Esophagus squamous epithelium (tissue), 5 donors: Measurements from ENCODE around the gene FNDC3B. TPM values are rescaled to one million over a fixed set of nuclear protein-coding genes. Genes with fewer than 3 reads are reported as not detected.

ENCODE experiments used
- DNase-seq: peaks from one replicate; lab custom pipeline; 2025; lab: John Stamatoyannopoulos, UW
- H3K27ac ChIP-seq, 4 donors: fragments of 200-600 bp; sonication (generic); one replicate each; pipeline ENCODE4 v1.5.1; 2016 to 2019; ENCODE audit warnings: mild to moderate bottlenecking in 1 of 4
- H3K27me3 ChIP-seq, 4 donors: fragments of 200-600 bp; sonication (generic); 1 replicate in 3 of 4; 2 replicates in 1 of 4; pipeline versions ENCODE4 v1.5.1 to v1.6.0; 2017 to 2021; ENCODE audit warnings: antibody characterized with exemption in 1 of 4
- H3K36me3 ChIP-seq, 3 donors: fragments of 200-600 bp; sonication (generic); one replicate each; pipeline ENCODE4 v1.5.1; 2016 to 2019
- H3K4me1 ChIP-seq, 3 donors: fragments of 200-600 bp; sonication (generic); one replicate each; pipeline ENCODE4 v1.5.1; 2017 to 2019
- H3K4me3 ChIP-seq, 4 donors: fragments of 200-600 bp; sonication (generic); 1 replicate in 3 of 4; 2 replicates in 1 of 4; pipeline ENCODE4 v1.5.1; 2016 to 2019; ENCODE audit warnings: mild to moderate bottlenecking in 2 of 4, moderate library complexity in 1 of 4
- H3K9me3 ChIP-seq, 3 donors: fragments of 200-600 bp; sonication (generic); one replicate each; pipeline ENCODE4 v1.5.1; 2016 to 2019
- POLR2A ChIP-seq, 4 donors: fragments of 450-650 bp; IDR thresholded peaks; one replicate each; pipeline ENCODE4 v1.6.1; 2017; ENCODE audit warnings: antibody characterized with exemption in 4 of 4, mild to moderate bottlenecking in 4 of 4, moderate library complexity in 3 of 4
- WGBS, 2 donors: methylation state at CpG; one replicate each; pipeline ENCODE4 v1.1.5; 2018; 5-methylcytosine and 5-hydroxymethylcytosine counted together
- intact Hi-C: fragments of 100-400 bp; cut with DNase I; formaldehyde crosslinking; loops from one replicate; pipeline ENCODE4 v1.15.0; 2022
- total RNA-seq, 4 donors: library from RNA; depleted of rRNA; stranded (reverse); fragments of >200 nt; gene quantifications; one replicate each; pipeline ENCODE4 v1.1.0, GENCODE V29; 2016
- TF ChIP-seq, protein P1 (sequence below), 6 experiments: fragments of 450-650 bp in 4 of 6; fragments of 200-600 bp in 2 of 6; sonication (generic) in 2 of 6; IDR thresholded peaks; one replicate each; pipeline ENCODE4 v1.5.1; 2016 to 2019; ENCODE audit warnings: antibody characterized with exemption in 6 of 6, mild to moderate bottlenecking in 4 of 6, moderate library complexity in 4 of 6
- donor health status: DM: yes; HTN: yes; CAD: no.

FNDC3B gene
- total RNA-seq, 4 donors from 2014 or later: 7.7 to 44.3 (median 20.4) TPM

DNA sequence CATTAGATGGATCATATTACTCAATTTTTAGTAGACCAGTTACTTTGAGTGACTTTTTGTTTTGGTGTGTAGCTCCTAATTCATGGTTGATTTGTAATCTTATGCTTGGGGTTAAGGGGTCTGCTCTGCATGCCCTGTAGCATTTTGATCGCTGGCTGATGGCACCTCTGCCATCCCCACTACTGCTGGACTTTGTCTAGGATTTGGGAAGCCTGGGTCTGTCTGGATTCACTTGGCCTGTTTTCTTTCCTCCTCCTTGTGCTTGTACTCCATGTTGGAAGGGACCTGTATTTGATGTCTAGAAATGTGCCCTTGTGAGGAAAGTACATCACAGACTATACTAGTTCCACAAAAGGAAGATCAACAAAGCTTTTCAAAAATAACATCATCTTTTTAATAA, 154.1 kb downstream of the FNDC3B start:
- no peak overlapping the region for H3K27ac ChIP-seq
- intact Hi-C loops: no loop called here
- 89 to 100% methylated on average over 1 of the region's 1 CpG for WGBS, 2 donors

GRCh38 chr3:172194702-172195406, 155.5 kb downstream of the FNDC3B start:
- H3K27ac ChIP-seq: no peak overlapping the region
- H3K27me3 ChIP-seq: no peaks in the 10 kb centered on the region
- H3K4me3 ChIP-seq: no peak overlapping the region
- TF ChIP-seq POLR2A (IDR thresholded peaks at IDR 0.05): no peak
- TF ChIP-seq, protein P1, sequence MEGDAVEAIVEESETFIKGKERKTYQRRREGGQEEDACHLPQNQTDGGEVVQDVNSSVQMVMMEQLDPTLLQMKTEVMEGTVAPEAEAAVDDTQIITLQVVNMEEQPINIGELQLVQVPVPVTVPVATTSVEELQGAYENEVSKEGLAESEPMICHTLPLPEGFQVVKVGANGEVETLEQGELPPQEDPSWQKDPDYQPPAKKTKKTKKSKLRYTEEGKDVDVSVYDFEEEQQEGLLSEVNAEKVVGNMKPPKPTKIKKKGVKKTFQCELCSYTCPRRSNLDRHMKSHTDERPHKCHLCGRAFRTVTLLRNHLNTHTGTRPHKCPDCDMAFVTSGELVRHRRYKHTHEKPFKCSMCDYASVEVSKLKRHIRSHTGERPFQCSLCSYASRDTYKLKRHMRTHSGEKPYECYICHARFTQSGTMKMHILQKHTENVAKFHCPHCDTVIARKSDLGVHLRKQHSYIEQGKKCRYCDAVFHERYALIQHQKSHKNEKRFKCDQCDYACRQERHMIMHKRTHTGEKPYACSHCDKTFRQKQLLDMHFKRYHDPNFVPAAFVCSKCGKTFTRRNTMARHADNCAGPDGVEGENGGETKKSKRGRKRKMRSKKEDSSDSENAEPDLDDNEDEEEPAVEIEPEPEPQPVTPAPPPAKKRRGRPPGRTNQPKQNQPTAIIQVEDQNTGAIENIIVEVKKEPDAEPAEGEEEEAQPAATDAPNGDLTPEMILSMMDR (IDR thresholded peaks at IDR 0.05): no peak
- intact Hi-C loops: no loop called here
- H3K36me3 ChIP-seq: no peaks in the 10 kb centered on the region
- no peak for DNase-seq
- 62 to 67% methylated on average over 4 of the region's 4 CpGs for WGBS, 2 donors
- H3K9me3 ChIP-seq: no peaks in the 10 kb centered on the region
- H3K4me1 ChIP-seq: peaks cover 0 to 12% (median 0%) of the 10 kb centered on the region in 3 donors

More for the DNA sequence above, 154.1 kb downstream of the FNDC3B start:
- Histone ChIP-seq H3K9me3 (no peaks in the 10 kb centered on the region), H3K27me3 (no peaks in the 10 kb centered on the region), H3K4me1 (peaks cover 0 to 12% (median 0%) of the 10 kb centered on the region in 3 donors), H3K4me3 (no peak overlapping the region), H3K36me3 (no peaks in the 10 kb centered on the region)
- TF ChIP-seq POLR2A (IDR thresholded peaks at IDR 0.05): no peak
- TF ChIP-seq, protein P1 (IDR thresholded peaks at IDR 0.05): no peak
- no peak for DNase-seq

DNA sequence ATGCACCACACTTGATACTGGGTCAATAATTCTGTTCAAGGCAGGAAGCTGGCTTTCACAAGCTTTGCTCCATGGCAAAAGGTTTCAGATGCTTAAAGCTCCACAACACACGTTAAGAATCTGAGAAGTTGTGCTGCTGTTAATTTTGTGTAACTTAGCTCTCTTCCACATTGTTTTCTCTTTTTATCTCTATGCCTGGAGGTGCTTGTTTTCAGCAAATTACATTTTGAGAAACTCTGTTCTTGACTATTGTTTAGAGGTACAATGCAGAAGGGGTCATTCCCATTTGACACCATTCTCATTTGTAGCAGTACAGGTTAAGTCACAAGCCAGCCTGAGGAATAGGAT, 156.0 kb downstream of the FNDC3B start:
- H3K27ac ChIP-seq: no peak overlapping the region

GRCh38 chr3:172197344-172197743, 158.0 kb downstream of the FNDC3B start:
- Histone ChIP-seq H3K9me3 (no peaks in the 10 kb centered on the region), H3K27me3 (no peaks in the 10 kb centered on the region), H3K36me3 (no peaks in the 10 kb centered on the region), H3K4me1 (peaks cover 9 to 33% (median 9%) of the 10 kb centered on the region in 3 donors), H3K4me3 (no peak overlapping the region), H3K27ac (no peak overlapping the region)
- TF ChIP-seq POLR2A (IDR thresholded peaks at IDR 0.05): no peak
- TF ChIP-seq, protein P1 (IDR thresholded peaks at IDR 0.05): no peak
- WGBS, 2 donors: 86 to 94% methylated on average over 3 of the region's 3 CpGs
- no peak for DNase-seq
- intact Hi-C loops: no loop called here

More for the DNA sequence above, 156.0 kb downstream of the FNDC3B start:
- no peak overlapping the region for H3K4me3 ChIP-seq
- WGBS, 2 donors: 67 to 69% methylated on average over 1 of the region's 1 CpG
- H3K27me3 ChIP-seq: no peaks in the 10 kb centered on the region
- DNase-seq: no peak
- peaks cover 0 to 14% (median 0%) of the 10 kb centered on the region in 3 donors for H3K4me1 ChIP-seq
- TF ChIP-seq, protein P1 (IDR thresholded peaks at IDR 0.05): no peak
- no peak for TF ChIP-seq POLR2A (IDR thresholded peaks at IDR 0.05)
- intact Hi-C loops: no loop called here
- H3K36me3 ChIP-seq: no peaks in the 10 kb centered on the region
- no peaks in the 10 kb centered on the region for H3K9me3 ChIP-seq

DNA sequence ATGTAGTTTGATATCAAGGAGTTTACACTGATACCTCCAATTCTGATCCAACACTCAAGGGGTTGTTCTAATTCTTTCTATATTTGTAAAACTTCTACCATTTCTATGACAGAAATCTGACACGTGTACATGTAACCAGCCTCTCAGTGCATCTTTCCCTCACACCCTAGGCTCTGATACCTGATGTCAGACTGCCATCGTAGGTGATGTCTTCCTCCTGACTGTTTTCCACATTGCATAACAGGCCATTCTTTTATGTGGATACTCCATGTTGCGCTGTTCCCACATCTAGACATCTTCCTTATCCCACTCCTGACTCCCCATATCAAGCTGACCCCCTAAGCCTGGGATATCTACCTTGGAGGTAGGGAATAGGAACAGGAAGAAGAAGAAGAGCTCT, 159.1 kb downstream of the FNDC3B start:
- no peaks in the 10 kb centered on the region for H3K27me3 ChIP-seq
- 93 to 98% methylated on average over 3 of the region's 3 CpGs for WGBS, 2 donors
- H3K4me1 ChIP-seq: peaks cover 9 to 44% (median 17%) of the 10 kb centered on the region in 3 donors
- no peak overlapping the region for H3K27ac ChIP-seq
- no peak for DNase-seq
- no peak overlapping the region for H3K4me3 ChIP-seq
- H3K36me3 ChIP-seq: no peaks in the 10 kb centered on the region
- no peaks in the 10 kb centered on the region for H3K9me3 ChIP-seq
- intact Hi-C loops: no loop called here
- TF ChIP-seq, protein P1 (IDR thresholded peaks at IDR 0.05): no peak
- TF ChIP-seq POLR2A (IDR thresholded peaks at IDR 0.05): no peak
